Left forelimb (tissue), 1 donor: ENCODE data around the gene MRPS12.

ENCODE experiments used
- DNase-seq: peaks from one replicate; pipeline ENCODE4 v3.0.0-alpha.2; 2018; ENCODE audit warnings: low spot score

Gene MRPS12

DNA sequence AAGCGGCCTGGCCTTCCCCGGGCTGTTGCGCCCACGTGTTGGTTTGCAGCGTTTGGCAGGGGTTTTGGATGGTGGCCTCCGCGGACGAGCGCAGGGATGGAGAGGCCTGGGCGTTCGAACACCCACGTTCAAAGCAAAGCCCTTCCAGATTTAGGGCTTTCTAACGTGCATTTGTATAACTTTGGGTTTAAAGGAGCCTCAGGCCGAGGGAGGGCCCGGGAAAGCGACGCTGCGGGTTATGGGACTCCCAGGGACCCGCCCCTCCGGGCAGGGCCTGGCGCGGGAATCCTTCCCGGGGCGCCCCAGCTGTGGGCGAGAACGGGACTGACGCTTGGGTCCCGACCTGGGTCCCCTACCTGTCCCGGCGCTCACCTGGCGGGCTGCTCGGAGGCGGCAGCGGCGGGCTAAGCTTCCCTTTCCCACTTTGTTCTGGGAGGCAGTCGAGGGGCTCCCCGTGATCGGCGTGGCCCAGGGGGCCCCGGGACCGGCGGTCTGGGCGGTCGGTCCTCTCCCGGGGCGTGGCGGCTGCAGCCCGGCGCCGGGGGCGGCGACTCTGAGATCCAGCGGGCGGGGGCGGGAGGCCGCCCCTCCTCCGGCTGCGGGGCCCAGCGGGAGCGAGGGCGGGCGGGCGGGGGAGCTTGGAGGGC lies 44.6 kb downstream of the MRPS12 start, which contains the start of gene FBXO17:
Gene FBXO17, minus strand, starts transcription at position 529 of the 647 bp plus-strand sequence. CDS start 25,423 bp downstream, outside the sequence.
- peak; percentile 83 for DNase-seq

DNA sequence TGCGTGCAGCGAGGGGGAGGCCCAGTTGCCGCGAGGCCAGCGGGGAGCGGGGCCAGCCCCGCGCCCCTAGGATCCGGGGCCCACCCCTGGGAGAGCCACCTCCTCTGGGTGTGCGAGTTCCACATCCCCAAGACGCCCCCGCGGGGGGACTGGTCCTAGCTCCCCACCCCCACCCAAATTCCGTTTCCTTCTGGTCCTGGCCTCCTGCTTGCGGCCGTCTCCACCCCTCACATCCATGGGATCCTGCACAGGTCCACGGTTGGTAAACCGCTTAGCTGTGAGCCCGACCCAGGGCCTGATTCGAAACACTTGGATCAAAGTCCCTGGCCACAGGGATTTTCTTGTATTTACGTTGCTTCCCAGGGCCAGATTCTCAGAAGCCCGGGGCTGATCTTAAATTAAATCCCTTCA lies 45.1 kb downstream of the MRPS12 start:
- DNase-seq, result no peak

DNA sequence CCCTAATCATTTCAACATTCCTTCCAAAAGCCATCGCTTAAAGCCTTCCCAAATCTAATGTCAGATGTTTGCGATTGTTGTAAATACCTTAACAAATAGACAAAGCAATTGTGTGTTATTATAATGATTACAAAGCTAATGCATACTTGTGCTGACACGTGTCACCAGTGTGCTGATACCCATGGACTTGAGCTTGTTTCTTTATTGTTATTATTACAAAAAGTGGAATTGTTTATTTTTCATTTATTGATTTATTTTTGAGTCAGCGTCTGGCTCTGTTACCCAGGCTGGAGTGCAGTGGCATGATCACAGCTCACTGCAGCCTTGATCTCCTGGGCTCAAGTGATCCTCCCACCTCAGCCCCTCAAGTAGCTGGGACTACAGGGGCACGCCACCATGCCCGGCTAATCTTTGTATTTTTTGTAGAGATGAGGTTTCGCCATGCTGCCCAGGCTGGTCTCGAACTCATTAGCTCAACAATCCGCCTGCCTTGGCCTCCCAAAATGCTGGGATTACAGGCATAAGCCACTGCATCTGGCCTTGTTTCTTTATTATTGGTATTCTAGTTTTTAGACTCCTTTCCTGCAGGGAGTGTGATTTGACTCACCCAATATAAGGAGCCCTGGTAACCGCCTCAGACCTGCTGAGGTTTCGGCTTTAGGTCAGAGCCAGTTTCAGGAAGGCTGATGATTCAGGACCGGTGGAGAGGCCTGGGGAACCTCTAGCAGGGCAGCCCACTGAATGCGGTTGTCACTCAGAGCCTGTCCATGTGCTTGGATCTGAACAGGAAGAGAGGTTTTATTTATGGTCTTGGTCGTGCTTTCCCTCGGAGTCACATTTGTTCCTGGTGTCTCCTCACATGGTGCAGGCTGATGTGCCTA lies 46.9 kb downstream of the MRPS12 start:
- no peak for DNase-seq

DNA sequence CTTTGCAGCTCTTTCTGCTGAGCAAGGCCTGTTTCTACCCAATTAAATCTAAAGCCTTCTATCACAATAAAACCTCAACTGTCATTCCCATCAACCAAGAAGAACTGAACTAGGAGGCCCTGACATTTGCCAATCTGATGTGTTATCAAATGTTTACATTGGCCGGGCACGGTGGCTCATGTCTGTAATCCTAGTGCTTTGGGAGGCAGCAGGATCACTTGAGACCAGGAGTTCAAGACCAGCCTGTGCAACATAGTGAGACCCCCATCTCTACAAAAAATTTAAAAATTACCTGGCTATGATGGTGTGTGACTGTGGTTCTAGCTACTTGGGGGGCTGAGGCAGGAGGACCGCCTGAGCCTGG lies 47.6 kb downstream of the MRPS12 start:
- DNase-seq, result no peak

GRCh38 chr19:38979812-38980211 lies 49.1 kb downstream of the MRPS12 start:
- no peak for DNase-seq

GRCh38 chr19:38980583-38981374 lies 50.0 kb downstream of the MRPS12 start:
- no peak for DNase-seq
